Hepatocyte (in vitro differentiated cells): ENCODE data around the gene SORBS2.

Source experiments
- CTCF ChIP-seq: fragments of 200-600 bp; sonication (generic); IDR thresholded peaks from 2 replicates; pipeline ENCODE4 v1.5.1; 2016; ENCODE audit warnings: antibody characterized with exemption, mild to moderate bottlenecking; ENCODE audit not compliant: poor library complexity
- EZH2 ChIP-seq: fragments of 200-600 bp; sonication (generic); IDR thresholded peaks from 2 replicates; pipeline ENCODE4 v1.6.1; 2016; ENCODE audit warnings: antibody characterized with exemption, mild to moderate bottlenecking, borderline replicate concordance

GRCh38 chr4:185576314-185576961, 235.6 kb downstream of the SORBS2 start:
- TF ChIP-seq CTCF = no peak
- no peak for TF ChIP-seq EZH2
